ENCODE measurements around the gene RBM20. TPM values are rescaled to one million over a fixed set of nuclear protein-coding genes. Genes with fewer than 3 reads are reported as not detected.

The RBM20 gene
- total RNA-seq, 1 experiment from 2014 or later = 0.10 TPM

DNA sequence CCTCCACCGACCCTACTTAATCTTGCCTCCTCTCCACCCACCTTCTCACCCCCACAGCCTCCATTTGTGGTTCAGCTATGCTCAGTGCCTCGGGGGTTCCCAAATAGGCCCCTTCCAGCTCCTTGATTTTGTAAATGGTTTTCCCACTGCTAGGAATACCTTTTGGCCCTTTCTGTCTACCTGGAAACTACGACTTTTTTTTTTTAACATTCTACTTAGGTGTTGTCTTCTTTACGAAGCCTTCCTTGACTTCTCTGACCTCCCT, 200.4 kb downstream of the RBM20 start:
- H3K9me3 ChIP-seq (ENCODE audit: control insufficient read depth, insufficient read depth, low read depth, low read length) = no peaks in the 10 kb centered on the region
- ChIA-PET POLR2A (no interaction called here), CTCF (no interaction called here)
- no peak for ATAC-seq
- H3K4me1 ChIP-seq (ENCODE audit: control insufficient read depth, insufficient read depth, low read length) = no peaks in the 10 kb centered on the region
- no peak overlapping the region for H3K4me3 ChIP-seq (ENCODE audit: low read depth in 2 of 2, low read length in 2 of 2)
- H3K36me3 ChIP-seq (ENCODE audit: control insufficient read depth, insufficient read depth, low read length) = no peaks in the 10 kb centered on the region
- H3K27ac ChIP-seq (ENCODE audit: low read length) = no peak overlapping the region
- in situ Hi-C loops (cut with HindIII; ENCODE audit: low pct_unique_long_range_greater_than_20kb, low sequenced_read_pairs) (no loop called here), intact Hi-C loops (cut with micrococcal nuclease; ENCODE audit: unreplicated experiment) (no loop called here)
- BruUV-seq (replicated peaks) = no TSS peak
- DNase-seq (ENCODE audit: low read depth, low spot score) = no peak
- TF ChIP-seq, protein P1, sequence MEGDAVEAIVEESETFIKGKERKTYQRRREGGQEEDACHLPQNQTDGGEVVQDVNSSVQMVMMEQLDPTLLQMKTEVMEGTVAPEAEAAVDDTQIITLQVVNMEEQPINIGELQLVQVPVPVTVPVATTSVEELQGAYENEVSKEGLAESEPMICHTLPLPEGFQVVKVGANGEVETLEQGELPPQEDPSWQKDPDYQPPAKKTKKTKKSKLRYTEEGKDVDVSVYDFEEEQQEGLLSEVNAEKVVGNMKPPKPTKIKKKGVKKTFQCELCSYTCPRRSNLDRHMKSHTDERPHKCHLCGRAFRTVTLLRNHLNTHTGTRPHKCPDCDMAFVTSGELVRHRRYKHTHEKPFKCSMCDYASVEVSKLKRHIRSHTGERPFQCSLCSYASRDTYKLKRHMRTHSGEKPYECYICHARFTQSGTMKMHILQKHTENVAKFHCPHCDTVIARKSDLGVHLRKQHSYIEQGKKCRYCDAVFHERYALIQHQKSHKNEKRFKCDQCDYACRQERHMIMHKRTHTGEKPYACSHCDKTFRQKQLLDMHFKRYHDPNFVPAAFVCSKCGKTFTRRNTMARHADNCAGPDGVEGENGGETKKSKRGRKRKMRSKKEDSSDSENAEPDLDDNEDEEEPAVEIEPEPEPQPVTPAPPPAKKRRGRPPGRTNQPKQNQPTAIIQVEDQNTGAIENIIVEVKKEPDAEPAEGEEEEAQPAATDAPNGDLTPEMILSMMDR (IDR thresholded peaks at IDR 0.05) = no peak
- TF ChIP-seq, protein P2, sequence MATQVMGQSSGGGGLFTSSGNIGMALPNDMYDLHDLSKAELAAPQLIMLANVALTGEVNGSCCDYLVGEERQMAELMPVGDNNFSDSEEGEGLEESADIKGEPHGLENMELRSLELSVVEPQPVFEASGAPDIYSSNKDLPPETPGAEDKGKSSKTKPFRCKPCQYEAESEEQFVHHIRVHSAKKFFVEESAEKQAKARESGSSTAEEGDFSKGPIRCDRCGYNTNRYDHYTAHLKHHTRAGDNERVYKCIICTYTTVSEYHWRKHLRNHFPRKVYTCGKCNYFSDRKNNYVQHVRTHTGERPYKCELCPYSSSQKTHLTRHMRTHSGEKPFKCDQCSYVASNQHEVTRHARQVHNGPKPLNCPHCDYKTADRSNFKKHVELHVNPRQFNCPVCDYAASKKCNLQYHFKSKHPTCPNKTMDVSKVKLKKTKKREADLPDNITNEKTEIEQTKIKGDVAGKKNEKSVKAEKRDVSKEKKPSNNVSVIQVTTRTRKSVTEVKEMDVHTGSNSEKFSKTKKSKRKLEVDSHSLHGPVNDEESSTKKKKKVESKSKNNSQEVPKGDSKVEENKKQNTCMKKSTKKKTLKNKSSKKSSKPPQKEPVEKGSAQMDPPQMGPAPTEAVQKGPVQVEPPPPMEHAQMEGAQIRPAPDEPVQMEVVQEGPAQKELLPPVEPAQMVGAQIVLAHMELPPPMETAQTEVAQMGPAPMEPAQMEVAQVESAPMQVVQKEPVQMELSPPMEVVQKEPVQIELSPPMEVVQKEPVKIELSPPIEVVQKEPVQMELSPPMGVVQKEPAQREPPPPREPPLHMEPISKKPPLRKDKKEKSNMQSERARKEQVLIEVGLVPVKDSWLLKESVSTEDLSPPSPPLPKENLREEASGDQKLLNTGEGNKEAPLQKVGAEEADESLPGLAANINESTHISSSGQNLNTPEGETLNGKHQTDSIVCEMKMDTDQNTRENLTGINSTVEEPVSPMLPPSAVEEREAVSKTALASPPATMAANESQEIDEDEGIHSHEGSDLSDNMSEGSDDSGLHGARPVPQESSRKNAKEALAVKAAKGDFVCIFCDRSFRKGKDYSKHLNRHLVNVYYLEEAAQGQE (IDR thresholded peaks at IDR 0.05; ENCODE audit: insufficient read depth in 1 of 2, low read depth in 2 of 2, low read length in 1 of 2) = no peak
- TF ChIP-seq TCF7L2 (IDR thresholded peaks at IDR 0.05; ENCODE audit: low read depth, low read length) = no peak
- TF ChIP-seq POLR2AphosphoS5 (IDR thresholded peaks at IDR 0.05; ENCODE audit: low read depth, low read length) = no peak
- no peak for TF ChIP-seq SIN3A (IDR thresholded peaks at IDR 0.05; ENCODE audit: borderline replicate concordance, insufficient read depth, low read depth, low read length)
- no peaks in the 10 kb centered on the region for H3K27me3 ChIP-seq (ENCODE audit: control insufficient read depth, insufficient read depth, low read length)

DNA sequence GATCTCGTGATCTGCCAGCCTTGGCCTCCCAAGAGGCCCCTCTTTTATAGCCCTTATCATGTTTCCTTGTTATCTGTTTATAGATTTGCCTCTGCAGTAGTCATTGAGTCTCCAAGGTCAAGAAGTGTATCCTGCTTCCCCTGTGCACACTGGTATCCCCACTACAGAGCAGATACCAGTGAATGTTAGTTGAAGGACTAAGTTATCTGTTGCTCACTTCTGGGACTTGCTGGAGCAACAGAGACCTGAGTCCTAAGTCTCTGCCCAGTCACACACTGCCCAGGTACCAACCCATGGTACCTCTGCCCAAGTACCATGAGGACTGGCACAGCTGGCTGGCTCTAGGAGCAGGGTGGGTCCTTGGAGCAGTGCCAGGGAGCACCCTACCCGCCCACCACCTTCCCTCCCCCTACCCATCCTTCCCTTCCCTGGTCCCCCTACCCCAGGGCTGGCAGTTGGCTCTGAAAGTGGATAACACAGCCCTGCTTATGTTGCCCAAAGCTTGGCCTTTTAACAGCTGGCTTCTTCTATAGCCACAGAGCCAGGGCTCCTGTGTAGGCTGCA, 201.1 kb downstream of the RBM20 start:
- intact Hi-C loops (cut with micrococcal nuclease; ENCODE audit: unreplicated experiment) (no loop called here), in situ Hi-C loops (cut with HindIII; ENCODE audit: low pct_unique_long_range_greater_than_20kb, low sequenced_read_pairs) (no loop called here)
- H3K9me3 ChIP-seq (ENCODE audit: control insufficient read depth, insufficient read depth, low read depth, low read length) = no peaks in the 10 kb centered on the region
- POLR2A ChIA-PET = no interaction called here
- no peak for DNase-seq (ENCODE audit: low read depth, low spot score)
- no peaks in the 10 kb centered on the region for H3K36me3 ChIP-seq (ENCODE audit: control insufficient read depth, insufficient read depth, low read length)
- H3K27me3 ChIP-seq (ENCODE audit: control insufficient read depth, insufficient read depth, low read length) = no peaks in the 10 kb centered on the region
- no peak overlapping the region for H3K27ac ChIP-seq (ENCODE audit: low read length)
- no peak overlapping the region for H3K4me3 ChIP-seq (ENCODE audit: low read depth in 2 of 2, low read length in 2 of 2)
- H3K4me1 ChIP-seq (ENCODE audit: control insufficient read depth, insufficient read depth, low read length) = no peaks in the 10 kb centered on the region
- CTCF ChIA-PET = no interaction called here
- TF ChIP-seq SIN3A (IDR thresholded peaks at IDR 0.05; ENCODE audit: borderline replicate concordance, insufficient read depth, low read depth, low read length) (no peak), TCF7L2 (IDR thresholded peaks at IDR 0.05; ENCODE audit: low read depth, low read length) (no peak), POLR2AphosphoS5 (IDR thresholded peaks at IDR 0.05; ENCODE audit: low read depth, low read length) (no peak)
- TF ChIP-seq, protein P1 (IDR thresholded peaks at IDR 0.05) = no peak
- TF ChIP-seq, protein P2 (IDR thresholded peaks at IDR 0.05; ENCODE audit: insufficient read depth in 1 of 2, low read depth in 2 of 2, low read length in 1 of 2) = no peak
- ATAC-seq = no peak
- BruUV-seq (replicated peaks) = no TSS peak

Measured in Panc1 (cell line).